GM12874 (cell line): ENCODE results near the gene JAML.

Source experiments
- TF ChIP-seq, protein P1 (sequence below): IDR thresholded peaks from 2 replicates; pipeline ENCODE4 v1.5.1; 2011; ENCODE audit warnings: low read depth, mild to moderate bottlenecking, control low read depth, low read length, moderate library complexity; ENCODE audit not compliant: insufficient read depth

Gene JAML

DNA sequence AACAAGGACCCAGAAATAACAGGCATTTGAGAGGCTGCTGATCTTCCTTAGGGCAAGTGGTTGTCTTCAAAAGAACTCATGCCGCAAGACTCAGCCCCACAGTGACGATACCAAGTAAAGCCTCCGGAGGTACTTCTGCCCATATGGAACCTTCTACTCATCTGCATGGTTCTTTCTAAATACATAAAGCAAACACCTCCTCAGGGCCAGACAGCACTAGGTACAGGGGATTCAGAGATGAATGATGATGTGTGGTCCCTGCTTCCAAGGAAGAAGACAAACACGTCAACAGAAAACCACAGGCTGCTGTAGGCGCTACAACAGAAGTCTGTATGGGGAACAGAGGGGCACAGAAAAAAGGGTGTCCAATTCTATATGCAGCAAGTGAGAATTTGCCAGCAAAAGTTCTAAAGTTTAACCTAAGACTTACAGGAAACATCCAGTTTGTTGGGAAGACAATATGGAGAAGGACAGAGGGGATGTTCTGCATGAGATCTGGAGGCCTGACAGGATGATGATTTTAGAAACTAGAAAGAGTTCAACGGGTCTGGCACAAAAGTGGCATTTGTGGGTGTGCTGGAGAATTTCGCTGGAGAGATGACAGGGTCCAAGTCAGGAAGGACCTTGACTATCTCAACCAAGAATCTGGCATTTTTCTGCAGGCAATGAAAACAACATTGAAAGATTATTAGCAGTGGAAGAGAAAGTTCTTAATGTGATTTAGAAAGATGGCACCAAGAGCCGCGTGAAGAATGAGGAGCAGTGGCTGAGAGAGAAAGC is 23.7 kb downstream of the JAML start:
- TF ChIP-seq, protein P1, sequence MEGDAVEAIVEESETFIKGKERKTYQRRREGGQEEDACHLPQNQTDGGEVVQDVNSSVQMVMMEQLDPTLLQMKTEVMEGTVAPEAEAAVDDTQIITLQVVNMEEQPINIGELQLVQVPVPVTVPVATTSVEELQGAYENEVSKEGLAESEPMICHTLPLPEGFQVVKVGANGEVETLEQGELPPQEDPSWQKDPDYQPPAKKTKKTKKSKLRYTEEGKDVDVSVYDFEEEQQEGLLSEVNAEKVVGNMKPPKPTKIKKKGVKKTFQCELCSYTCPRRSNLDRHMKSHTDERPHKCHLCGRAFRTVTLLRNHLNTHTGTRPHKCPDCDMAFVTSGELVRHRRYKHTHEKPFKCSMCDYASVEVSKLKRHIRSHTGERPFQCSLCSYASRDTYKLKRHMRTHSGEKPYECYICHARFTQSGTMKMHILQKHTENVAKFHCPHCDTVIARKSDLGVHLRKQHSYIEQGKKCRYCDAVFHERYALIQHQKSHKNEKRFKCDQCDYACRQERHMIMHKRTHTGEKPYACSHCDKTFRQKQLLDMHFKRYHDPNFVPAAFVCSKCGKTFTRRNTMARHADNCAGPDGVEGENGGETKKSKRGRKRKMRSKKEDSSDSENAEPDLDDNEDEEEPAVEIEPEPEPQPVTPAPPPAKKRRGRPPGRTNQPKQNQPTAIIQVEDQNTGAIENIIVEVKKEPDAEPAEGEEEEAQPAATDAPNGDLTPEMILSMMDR: no peak

DNA sequence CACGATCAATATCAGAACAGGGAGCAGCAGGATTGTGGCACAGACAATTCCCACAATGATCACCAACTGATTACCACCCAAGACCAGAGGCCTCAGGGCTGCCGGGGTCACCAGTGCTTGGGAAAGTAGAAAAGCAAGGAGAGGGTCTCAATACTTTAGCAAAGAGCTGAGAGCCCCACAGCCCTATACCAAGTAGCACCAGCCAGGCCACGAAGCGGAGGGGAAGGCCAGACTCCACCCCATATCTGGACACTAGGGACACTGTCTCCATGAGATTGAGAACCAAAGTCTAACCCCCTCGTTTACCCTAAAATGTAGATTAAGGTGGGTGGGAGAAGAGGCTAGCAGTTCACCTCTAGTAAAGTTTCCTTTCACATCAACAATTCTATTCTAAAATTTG is 24.3 kb downstream of the JAML start:
- TF ChIP-seq, protein P1: no peak

DNA sequence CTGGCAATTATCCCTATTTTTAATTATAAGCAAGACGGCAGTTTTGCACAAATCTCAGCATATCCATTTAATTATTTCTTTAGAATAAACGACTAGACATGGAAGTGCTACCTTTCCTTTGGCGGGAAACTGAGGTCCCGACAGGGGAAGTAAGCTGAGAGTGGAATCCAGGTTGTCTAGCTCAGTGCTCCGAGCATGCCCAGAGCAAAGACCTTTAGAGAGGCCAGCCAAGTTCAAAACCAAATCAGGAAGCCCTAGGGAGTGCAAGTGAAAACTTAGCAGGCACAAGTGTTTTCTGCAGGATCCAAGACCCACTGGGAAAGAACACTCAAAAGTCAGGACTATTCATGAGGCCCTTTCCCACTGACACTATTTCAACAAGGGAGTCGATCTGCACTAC is 25.7 kb downstream of the JAML start:
- TF ChIP-seq, protein P1: no peak

DNA sequence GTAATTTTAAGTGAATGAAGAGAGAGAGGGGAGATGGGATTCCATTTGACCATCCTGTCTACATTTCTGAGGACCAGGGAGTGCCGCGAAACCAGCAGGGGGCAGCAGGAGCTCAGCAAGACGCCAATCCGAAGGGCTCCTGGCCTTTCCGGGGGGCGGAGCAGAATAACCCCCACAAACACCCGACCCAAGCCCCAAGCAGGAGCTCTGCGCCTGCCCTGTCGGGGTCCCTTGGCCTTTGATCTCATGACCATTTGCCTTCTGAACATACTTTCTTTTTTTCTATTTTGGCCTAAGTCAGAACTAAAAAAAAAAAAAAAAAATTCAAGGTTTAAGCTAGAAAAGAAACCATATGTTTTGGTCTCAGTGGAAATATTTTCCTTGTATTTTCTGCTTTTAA is 26.4 kb downstream of the JAML start:
- TF ChIP-seq, protein P1: peak; percentile 91

DNA sequence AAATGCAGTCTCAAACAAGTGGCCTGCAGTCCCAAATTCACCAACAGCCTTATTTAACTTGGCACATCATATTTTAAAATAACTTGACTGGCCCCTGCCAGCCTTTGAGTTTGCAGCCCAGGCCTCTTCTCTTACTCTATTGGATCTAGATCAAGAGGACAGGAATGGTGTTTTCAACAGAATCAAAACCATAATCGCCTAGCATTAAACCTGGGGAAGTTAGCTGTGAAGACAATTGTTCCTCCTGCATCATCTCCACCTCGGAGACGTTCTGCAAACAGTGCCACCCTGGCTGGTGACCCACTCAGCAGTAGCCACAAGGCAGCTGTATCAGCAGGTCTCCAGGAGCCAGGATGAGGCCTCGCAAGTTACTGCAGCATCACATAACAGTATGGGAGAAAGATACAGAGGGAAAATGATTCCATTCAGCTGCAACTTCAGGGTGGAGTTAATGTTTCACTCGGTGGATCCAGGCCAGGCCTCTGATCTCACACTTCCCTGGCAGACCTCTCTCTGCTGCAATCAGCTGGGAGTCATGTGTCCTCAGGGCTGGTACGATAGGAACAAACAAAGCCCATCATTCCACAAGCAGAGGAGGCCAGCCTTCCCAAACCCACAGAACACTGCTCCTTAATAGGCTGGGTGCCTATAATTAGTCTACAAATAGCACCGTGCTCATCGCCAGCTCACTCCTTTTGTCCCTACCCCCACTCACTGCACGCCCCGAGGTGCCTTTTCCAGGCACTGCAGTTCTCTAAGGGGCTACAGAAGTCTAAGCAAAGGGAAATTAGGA is 29.8 kb downstream of the JAML start:
- TF ChIP-seq, protein P1: no peak

DNA sequence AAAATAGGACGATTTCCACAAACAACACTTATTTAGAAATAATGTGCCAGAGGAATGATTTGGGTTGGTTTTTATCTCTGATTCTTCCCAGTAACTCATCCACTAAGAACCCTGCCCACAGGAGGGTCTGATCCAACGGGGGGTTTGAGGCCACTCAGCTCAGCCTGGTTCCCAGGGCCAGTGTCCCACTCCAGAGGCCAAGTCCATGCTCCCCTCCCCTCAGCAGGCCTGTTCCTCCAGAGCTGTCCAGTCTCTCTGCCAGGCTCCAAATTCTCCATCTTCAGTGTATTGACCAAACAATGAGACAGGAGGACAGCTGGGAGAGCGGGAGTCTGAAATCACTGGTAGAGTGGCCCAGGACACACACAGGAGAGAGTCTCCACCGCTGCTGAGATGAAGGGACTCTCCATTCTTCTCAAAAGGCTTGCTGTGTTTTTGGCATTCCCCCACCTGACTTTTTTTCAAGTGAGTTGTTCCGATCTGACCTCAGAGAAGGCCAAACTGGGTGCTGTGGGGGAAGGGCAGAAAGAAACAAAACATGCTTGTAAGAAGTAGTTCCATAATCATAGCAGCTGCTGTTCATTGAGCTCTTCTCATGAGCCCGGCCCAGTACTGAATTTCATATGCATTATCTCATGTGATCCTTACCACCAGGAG is 30.8 kb downstream of the JAML start:
- TF ChIP-seq, protein P1: no peak

DNA sequence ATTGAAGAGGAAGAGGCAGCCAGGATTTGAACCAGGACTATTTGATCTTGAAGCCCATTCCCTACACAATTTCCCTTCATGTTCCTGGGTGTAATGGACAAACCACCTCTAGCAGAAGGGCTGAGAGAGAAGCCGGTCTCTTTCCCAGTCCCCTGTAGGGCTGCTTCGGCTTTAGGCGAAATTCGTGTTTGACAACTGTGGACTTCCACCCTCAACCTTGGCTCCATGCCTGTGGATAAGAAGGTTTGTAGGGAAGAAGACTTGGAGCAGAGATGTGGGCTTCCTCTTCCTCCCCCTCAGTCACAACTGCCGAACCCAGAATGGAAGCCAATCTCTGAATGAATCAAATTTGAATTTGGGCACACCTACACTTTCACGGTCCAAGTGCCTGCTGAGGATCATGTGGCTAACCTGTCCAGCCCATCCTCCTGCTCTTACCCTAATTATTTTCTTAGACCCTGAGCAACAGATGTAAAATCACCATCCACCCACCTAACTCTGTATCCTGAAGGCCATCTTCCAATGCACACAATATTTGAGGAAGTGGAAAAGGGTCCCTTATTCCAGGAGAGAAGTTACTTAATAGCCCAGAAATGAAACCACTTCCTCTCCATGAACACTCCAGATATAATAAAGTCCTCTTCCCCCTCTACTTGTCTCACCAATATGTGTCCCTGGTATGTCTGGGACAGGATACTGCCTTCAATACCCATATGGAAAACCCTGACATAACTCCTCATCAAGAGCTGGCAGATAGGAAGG is 38.3 kb downstream of the JAML start:
- TF ChIP-seq, protein P1: no peak
